T-helper 22 cell (primary cell): ENCODE measurements around the gene FSHB.
"Not testable (repeated sequence)": the region's sequence is repeated elsewhere in the genome, so short reads cannot be mapped to it uniquely, and the experiment has no call there.

ENCODE experiments used
- DNase-seq: peaks from one replicate; pipeline ENCODE4 v3.0.0-alpha.2; 2020; ENCODE audit warnings: low read depth

The FSHB gene

DNA sequence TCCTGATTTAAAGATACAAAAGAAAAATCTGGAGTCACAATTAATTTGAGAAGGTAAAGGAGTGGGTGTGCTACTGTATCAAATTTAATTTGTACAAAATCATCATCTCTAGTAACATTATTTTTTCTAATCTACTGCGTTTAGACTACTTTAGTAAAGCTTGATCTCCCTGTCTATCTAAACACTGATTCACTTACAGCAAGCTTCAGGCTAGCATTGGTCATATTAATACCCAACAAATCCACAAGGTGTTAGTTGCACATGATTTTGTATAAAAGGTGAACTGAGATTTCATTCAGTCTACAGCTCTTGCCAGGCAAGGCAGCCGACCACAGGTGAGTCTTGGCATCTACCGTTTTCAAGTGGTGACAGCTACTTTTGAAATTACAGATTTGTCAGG is at the start of gene FSHB:
Gene FSHB, plus strand, starts transcription at position 301 of the 400 bp plus-strand sequence. CDS start 889 bp downstream, outside the sequence.
- DNase-seq = no peak

DNA sequence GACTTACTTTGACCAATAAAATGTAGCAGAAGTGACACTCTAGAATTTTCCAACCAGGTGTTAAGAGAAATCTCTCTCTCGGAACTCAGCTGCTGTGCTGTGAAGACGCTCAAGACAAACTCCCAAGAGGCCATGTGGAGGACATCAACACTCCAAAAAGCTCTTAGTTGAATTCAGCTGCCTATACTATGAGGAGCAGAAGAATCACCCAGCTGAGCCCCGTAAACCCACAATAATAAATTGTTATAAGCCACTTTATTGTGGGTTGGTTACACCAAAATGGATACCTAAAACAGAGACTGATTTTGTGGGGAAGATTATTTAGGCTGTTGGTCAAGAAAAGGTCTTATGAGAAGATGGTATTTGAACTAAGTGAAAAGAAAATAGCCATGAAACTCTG is 44.1 kb upstream of the FSHB start:
- no peak for DNase-seq

DNA sequence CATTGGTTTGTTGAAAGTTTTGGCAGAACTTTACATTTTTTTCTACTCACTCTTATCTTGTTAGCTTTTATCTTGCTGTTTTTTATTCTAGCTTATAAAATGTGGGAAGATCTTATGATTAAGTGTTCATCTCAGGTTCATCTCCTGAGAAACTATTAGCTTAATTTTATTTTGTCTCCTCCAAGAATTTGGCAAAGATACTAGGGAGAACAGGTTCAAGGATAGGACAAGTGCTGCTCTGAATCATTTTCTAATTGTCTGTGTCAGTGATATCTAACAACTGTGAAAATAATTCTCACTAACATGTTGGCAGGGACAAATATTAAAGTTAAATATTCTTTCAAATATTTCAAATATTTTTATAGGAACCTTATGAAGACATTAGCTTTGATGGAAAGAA is 38.2 kb upstream of the FSHB start:
- no peak for DNase-seq

DNA sequence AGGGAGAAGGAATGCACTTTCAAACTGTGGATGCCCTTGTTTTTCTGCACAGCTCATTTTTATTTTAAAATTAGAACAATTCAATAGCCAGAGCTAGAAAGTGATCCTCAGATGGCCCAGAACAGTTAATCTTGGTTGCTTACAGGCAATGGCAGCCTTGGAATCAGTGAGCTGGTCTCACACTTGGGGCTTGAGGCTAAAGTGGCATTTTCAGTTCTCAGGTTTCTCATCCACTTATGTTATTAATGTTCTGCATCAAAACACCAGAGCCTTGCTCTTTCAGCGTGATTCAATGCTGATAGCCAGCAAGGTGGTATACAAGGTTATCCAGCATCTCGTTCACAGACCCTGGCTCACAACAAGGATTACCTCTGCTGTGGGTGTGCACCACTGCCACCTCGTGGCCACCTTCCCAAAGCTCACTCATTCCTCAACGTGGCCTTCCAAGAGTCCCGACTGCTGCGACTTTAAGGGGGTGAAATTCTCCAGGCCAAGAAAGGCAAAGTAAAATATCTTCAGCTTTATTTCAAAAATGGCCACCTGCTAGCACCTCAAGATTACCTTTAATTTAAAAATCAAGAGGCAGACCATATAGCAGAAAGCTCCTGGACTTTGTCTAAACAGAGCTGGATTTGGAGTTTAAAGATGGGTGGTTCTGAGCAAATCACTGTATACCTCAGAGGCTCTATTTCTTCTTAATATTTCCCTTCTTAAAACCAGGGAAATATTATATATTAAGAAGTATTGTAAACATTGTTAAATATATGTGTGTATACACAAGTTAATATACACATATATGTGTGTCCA is 34.2 kb upstream of the FSHB start:
- DNase-seq = no peak

DNA sequence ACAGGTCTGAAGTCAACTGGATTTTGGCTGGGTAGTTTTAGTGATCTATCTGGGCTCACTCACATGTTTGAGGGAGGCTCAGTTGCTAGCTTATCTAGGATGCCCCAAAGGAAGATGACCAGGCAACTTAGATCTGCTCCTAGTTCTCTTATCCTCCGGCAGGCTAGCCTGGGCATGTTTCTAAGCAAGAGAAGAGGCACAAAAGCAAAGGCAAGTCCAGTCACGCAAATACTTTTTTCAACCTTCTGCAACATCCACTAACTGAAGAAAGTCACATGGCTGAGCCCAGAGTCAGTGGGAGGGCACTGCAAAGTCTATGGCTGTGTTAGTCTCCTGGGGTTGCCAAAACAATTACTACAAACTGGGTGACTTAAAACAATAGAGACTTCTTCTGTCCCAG is 32.9 kb upstream of the FSHB start:
- DNase-seq = no peak

DNA sequence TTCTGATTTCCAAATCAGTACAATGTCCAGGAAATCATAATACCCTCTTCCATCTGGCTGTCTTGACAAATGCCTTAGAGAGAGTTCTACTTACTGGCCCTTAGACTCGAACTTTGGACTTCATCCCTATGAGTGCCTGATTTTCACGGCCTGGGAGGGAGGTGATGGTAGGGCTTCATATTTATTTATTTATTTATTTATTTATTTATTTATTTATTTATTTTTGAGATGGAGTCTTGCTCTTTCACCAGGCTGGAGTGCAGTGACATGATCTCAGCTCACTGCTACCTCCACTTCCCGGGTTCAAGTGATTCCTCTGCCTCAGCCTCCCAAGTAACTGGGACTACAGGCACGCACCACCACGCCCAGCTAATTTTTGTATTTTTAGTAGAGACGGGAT is 27.8 kb upstream of the FSHB start:
- DNase-seq = not testable (repeated sequence)

DNA sequence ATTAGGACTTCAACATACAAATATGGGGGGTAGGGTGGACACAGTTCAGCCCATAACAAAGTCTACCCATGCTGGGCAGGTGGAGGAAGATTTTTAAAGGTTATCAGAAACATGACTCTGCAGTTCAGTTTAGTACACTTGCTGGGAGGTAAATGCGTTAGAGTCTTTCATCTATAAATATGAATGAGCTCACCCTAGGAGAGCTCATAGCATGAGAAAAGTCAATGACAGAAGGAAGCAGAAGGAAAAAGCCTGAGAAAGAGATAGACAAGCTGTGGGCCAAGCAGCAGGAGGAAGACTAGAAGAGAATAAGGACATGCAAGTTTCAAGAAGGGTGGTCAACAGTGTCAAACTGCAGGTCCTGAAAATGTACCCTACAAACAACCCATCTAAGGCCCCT is 27.0 kb upstream of the FSHB start:
- DNase-seq = no peak

DNA sequence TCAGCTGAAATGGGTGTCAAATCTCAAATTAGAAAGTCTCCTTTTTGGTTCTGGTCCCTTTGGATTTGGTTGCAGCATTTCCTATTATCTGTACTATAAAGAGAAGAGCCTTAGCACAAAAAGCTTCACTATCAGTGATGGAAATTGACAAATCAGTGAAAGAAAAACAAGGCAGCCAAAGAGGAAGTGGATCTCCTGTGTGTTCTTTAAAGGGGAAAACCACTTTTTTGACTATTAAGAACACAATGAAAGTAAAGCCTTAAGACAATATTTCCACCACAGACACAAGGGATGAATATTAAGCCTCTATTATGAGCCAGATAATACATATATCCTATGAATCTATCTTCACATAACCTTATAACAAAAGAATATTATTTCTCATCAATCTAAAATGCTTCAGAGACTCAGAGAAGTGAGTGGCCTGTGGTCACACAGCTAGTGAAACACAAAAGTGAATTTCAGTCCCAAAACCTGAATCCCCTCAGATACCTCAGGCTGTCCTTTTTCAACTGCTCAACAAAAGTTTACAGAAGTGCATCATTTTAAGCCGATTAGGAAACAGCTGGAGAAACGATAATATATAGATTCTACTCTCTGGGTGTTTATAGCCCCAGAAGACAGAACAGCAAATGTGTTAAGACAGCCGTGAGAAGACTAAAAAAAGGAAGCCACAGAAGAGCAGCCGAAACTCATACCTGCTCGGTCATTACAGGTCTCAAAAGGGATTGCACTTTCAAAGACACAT is 24.4 kb upstream of the FSHB start:
- no peak for DNase-seq

DNA sequence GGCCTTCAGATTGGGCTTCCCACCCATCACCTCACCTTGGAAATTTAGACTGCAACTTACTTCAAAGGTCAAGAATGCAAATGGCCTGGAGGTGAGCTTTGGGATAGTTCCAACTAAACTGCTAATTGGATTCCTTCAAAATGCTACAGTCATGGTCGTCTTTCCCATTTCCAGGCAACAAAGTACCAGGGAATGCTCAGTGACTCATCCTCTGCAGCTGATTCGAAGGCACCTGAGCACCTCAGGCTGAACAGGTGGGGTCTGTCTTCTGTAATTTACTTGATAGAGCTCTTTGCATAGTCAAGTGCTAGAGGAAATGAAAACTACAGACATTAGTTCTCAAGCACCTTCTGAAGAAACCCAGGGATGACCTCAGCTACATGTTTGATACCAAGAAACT is 20.5 kb upstream of the FSHB start:
- DNase-seq = no peak

DNA sequence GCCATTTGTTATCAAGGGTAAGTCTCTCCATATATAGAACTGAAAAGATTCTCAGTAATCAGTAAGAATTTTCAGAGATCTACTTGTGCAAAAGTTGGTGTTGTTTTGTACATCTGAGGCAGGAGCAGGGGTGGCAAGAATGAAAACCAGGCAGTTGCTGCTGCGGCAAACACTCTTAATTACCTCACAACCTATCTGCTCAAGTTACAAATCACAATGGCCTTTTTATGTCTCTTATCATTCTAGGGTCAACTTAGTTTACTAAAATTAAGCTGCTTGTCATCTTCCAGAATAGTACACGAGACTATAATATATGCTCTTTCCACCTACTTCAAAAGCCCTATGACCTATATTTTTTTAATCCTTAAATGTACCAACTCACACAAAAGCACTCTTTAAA is 14.3 kb upstream of the FSHB start:
- DNase-seq = no peak

DNA sequence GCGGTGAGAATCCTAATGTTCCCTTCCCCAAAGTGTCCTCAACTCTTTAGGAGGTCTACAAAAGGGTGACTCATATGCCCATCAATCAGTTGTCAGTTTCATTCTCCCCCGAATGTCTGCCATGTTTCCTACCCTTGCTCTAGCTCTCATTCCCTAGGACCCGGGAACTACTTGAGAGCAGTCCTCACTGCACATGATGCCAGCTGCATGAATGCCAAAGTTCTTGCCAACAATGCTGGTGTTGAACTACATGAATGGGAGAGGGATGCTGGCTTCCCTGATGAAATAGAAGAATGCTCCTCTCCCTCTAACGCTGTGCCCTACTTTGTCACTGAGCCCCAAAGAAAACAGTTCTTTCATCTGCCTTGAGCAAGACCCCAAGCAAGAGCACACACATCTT is 12.5 kb upstream of the FSHB start:
- no peak for DNase-seq

DNA sequence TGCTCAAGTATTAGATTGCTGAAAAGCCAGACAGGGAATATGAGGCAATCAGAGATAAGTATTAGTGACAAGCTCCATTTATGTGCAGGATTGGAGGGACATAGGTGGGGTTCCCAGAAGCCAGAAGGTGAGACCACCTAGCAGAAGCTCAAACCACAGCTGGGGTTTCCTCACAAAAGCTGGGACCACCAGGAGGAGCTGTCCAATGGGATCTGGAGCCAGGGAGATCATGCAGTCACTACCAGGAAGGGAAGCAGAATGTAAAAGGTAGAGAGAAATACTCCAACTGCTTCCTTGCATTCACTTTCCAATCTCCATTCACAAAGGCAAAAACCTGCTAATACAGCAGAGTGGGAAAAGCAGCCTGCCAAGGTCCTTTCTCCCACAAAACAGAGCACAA is 5.2 kb upstream of the FSHB start:
- DNase-seq = no peak

DNA sequence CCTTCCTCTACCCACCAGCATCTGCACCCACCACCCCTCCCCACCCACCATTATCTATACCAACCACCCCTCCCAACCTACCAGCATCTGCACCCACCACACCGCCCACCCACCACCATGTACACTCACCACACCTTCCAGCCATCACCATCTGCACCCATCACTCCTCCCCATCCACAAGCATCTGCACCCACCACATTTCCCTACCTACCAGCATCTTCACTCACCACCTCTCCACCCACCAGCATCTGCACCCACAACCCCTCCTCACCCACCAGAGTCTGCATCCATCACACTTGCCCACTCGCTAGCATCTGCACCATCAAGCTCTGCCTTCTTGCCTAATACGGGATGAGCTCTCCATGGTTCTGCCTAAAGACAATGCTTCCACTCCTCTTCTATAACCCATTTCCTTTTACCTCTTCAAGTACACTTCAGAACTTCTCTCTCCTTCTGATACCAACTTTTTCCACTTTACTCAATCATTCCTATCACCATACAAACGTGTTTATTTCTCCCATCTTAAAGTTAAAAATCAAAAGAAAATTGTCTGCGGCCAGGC is 2.4 kb upstream of the FSHB start:
- no peak for DNase-seq

DNA sequence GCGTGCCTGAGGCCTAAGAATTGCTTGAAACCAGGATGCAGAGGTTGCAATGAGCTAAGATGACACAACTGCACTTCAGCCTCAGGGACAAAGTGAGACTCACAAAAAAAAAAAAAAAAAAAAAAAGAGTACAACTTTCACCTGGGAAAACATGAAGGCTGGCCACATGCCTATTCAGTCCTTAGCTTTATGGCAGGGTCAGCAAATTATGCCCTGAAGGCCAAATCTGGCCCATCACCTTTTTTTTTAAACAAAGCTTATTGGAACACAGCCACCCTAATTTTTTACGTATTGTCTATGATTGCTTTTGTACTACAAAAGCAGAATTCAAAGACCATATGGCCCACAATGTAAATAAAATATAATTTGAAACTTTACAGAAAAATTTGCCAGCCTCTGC is 8.2 kb downstream of the FSHB start:
- DNase-seq = no peak

DNA sequence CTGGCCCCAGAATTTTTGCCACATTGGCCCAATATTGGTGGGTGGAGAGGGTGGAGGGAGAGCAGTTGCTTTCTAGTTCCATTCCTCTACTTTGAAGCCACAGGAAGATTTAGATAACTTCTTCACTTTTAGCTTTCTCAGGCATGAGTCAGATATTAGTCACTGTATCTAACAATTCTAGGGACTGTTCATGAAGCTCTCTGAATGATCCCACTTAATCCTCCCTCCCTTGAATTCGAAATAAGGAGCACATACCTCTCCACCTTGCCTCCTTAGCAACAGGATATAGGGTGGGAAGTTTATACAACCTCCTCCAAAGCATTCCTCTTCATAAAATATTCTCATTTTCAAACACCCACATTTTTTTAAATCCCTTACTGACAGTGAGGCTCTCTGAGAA is 13.5 kb downstream of the FSHB start:
- no peak for DNase-seq

DNA sequence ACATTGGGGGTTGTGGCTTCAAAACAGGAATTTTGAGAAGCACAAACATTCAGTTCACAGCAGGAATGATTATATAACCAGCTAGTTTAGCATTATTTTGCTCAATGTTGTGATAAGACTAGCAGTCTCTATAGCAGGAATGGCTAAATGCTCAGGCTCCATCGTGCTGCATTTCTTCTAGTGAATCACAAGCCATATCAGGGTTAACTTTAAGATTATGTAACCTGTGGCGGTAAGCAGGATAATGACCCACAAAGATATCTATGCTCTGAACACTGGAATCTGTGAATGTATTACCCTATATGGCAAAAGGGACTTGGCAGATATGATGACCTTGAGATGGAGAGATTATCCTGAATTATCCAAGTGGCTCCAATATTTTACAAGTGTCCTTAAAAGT is 14.8 kb downstream of the FSHB start:
- no peak for DNase-seq

DNA sequence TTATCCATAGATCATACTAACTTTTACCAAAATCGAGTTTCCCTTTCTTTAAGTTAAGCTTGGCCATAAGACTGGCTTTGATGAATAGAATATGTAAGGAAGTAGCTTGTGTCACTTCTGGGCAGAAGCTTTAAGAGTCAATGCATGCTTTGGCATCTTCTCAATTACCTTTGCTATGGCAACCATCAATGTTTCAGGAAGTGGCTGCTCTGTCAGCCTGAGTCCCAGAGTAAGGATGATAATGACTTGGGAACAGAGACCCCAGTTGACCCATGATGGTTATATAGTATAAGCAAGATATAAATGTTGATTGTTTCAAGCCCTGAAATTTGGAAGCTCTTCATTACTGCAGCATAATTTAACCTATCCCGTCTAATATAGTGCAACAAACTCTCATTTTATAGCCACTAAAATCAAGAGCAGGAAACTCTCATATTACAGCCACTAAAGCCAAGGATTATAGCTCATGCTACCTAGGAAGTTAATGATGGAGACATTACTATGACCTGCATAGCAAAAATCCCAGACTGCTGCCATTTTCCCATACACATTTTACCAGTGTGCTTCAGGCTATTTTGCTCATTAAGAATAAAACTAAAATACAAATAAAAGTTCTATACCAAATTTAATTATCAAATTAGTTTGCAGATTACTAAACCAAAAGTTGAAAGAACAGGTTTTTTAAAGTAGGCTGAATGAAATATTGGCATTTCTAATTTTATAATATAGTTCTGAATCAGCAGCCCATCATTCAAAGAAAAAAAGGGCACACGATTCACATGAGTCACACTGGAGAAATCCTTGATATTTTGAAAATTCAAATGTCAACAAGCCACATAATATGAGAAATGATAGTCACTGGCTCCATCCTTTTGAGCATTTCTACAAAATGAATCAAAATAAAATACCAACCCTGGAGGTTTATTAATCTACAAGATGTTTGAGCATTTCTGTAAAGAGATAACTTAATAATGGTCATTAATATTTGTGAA is 23.8 kb downstream of the FSHB start:
- no peak for DNase-seq

DNA sequence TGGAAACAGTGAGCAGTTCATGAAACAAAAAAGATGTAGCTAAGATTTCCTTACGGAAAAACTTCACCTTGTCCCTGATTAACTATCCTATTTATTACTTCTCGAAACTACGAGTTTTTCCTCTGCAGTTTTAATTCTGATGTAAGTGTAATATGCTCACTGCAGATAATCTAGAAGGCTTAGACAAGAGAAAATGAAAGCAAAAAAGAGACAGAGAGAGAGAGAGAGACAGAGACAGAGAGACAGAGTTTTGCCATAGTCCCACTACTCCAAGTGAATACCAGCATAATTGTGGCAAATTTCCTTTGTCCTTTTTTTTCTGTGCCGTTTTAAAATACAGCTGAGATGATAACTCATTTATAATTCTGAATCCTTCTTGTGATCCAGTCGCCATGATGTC is 24.8 kb downstream of the FSHB start:
- DNase-seq = no peak

DNA sequence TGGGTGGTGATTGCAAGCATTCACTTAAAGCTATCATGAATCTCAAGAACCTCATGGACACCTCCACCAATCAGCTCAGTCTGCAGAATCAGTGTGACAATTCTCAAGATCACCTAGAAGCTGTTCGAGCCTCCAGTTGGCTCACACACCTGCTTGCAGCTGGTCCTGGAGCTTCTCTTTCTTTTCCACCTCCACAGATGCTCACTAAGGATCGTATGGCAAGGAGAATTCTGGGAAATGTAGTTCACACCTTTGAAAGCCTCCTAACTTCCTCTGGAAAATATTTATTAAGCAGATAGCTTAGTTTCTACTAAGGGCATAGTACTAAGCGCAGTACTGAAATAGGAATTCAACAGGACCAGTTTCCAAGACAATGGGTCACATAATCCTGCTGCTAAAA is 26.2 kb downstream of the FSHB start:
- DNase-seq = no peak

DNA sequence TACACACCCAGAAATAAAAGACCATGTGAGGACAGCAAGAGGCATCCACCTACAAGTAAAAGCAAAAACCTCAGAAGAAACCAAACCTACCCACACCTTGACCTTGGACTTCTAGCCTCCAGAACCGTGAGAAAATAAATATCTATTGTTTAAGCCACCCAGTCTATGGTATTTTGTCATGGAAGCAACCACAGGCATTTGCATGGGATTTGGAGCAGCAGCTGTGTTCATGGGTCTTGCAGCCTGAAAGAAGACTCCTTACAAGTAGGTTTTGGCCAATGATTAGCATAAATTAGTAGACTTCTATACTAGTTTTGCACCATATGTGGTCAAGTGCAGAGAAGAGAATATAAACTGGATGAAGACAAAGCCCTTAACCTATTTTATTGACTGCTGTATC is 27.9 kb downstream of the FSHB start:
- no peak for DNase-seq

DNA sequence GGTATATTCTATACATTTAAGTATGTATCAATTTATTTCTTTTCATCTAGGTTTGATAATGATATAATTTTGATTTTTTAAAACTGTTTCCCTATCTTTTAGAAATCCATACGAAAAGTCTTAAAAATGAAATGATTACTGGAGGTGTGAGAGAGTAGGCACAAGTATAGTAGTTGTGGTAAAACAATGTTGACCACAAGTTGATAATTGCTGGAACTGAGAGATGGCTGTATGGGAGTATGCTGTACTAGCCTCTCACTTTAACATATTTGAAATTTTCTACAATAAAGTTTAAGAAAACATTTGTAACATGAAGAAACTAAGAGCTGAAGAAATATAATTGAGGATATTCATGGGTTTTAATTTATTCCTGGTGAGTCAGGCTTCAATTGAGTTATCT is 30.0 kb downstream of the FSHB start:
- DNase-seq = no peak

DNA sequence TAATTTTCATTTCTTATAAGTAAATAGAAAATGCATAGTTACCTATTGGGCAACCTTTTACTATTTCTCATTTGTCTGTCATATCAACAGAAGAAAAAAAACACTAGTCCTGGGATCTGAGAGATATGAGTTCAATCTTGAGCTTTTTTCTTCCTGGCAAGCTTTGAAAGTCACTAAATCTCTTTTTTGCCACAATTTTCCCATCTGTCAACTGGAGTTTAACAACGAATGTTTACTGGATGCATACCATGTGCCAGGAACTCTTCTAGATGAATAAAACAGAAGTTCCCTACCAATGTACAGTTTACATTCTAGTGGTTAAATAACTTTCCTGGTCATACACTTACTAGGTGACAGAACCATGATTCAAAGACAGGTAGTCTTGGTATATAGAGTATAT is 31.0 kb downstream of the FSHB start:
- no peak for DNase-seq
